ENCODE measurements around the gene TJP3.

The TJP3 gene

GRCh38 chr19:3784607-3785450, 76.6 kb downstream of the TJP3 start:
- DNase-seq (ENCODE audit: low read depth in 2 of 2), result no peak

GRCh38 chr19:3785451-3785937, 77.3 kb downstream of the TJP3 start:
- DNase-seq (ENCODE audit: low read depth in 2 of 2), result no peak

- no peak for DNase-seq (ENCODE audit: low read depth in 2 of 2)
Observed at GRCh38 chr19:3785938-3786824, 78.0 kb downstream of the TJP3 start, which contains the start of gene MATK. MATK (minus strand) TSS chr19:3786381; CDS start chr19:3785135, 1,246 bp downstream.

GRCh38 chr19:3788996-3789778, 81.0 kb downstream of the TJP3 start:
- DNase-seq (ENCODE audit: low read depth in 2 of 2), result no peak

DNA sequence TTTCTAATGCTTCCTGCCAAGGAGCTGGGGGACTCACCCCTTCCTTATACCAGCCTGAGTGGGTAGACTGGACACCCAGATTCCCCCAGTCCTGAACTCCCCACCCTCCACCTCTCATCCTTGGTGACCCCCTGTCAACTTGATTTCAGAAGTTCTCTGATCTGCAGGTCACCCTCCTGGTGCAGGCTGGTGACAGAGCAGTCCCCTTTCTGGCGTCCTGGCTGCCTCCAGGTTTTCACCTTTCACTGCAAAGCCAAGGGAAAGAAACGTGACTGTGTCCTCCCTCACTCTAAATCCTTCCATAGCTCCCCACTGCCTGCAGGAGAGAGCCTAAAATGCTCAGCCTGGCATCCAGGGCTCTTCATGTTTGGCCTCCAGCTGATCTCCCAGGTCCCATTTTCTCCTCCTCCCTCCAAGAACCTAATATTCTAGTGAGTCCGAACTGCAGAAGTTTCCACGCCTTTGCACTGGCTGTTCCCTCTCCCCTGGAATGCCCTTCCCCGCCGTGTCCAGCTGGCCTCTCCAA, 82.1 kb downstream of the TJP3 start:
- no peak for DNase-seq (ENCODE audit: low read depth in 2 of 2)

- DNase-seq (ENCODE audit: low read depth in 2 of 2), result no peak
Observed at GRCh38 chr19:3790941-3791340, 82.8 kb downstream of the TJP3 start.

- no peak for DNase-seq (ENCODE audit: low read depth in 2 of 2)
Observed at GRCh38 chr19:3792114-3792513, 83.9 kb downstream of the TJP3 start.

GRCh38 chr19:3793799-3794198, 85.6 kb downstream of the TJP3 start:
- DNase-seq (ENCODE audit: low read depth in 2 of 2), result no peak

DNA sequence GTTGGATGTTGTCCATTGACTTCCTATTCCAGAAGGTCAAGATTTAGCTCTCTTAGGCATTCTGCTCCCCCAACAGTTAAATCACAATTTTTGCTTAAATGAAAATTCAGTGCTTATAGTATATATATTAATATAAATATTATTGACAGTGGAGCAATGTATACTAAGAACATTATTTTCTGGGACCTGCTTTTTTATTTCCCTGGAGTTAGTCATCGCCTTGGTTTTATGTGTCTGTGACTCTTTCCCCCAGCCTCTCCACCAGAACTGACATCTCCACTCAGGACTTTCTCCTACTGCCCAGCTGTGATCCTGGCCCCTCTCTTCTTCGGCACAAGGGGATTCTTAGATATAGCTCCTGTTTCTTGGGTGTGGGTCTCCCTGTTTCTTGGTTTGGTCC, 88.2 kb downstream of the TJP3 start:
- DNase-seq (ENCODE audit: low read depth in 2 of 2), result no peak

DNA sequence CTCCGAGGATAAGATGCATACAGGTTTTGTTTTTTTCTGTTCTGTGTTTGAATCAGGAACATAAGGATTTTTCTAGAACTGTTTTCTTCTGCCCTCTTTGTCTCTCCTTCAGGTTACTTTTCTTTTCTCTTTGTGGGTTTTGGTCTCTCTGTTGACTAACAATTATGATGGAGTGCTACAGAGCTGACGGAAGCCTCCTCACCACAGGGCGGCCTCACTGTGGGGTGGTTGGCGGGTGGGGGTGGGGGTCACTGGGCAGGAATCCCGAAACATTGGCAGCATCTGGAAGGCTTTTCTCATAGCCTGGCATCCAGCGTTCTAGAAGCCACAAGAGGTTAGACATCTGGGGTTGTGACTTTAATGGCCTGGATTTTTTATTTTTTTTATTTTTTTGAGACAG, 90.0 kb downstream of the TJP3 start:
- DNase-seq (ENCODE audit: low read depth in 2 of 2), result no peak

All from stimulated activated CD8-positive, alpha-beta memory T cell treated with anti-CD3 and anti-CD28 coated beads, Interleukin-7, amount 100 ng/mL, for 1 hour (primary cell).